Astrocyte (in vitro differentiated cells and primary cell): ENCODE measurements around the gene NCAPD2. TPM values are rescaled to one million over a fixed set of nuclear protein-coding genes. Genes with fewer than 3 reads are reported as not detected.

Source experiments
- DNase-seq: peaks from one replicate; pipeline ENCODE4 v3.0.0-alpha.2; 2010; ENCODE audit warnings: low read depth
- FAIRE-seq: peaks from 2 replicates; lab custom pipeline; 2011; peaks lifted over from hg19 to GRCh38; lab: Jason Lieb, UNC
- H2AFZ ChIP-seq: 2 replicates; pipeline ENCODE4 v1.6.0; 2012; ENCODE audit warnings: low read depth, low read length, inconsistent platforms
- H3K27ac ChIP-seq: 2 replicates; pipeline ENCODE4 v1.5.1; 2011; ENCODE audit warnings: low read depth, low read length, inconsistent platforms
- H3K27me3 ChIP-seq: 2 replicates; pipeline ENCODE4 v1.6.0; 2011; ENCODE audit warnings: low read length, inconsistent platforms; ENCODE audit not compliant: insufficient read depth
- H3K36me3 ChIP-seq: 2 replicates; pipeline ENCODE4 v1.5.1; 2011; ENCODE audit warnings: low read length, inconsistent platforms; ENCODE audit not compliant: insufficient read depth
- H3K4me1 ChIP-seq: 2 replicates; pipeline ENCODE4 v1.5.1; 2011; ENCODE audit warnings: low read length, inconsistent platforms; ENCODE audit not compliant: insufficient read depth
- H3K4me2 ChIP-seq: 2 replicates; pipeline ENCODE4 v1.6.0; 2012; ENCODE audit warnings: low read length, inconsistent platforms
- H3K4me3 ChIP-seq: 2 replicates; pipeline ENCODE4 v1.5.1; 2011; ENCODE audit warnings: low read depth, mild to moderate bottlenecking, low read length, inconsistent platforms; ENCODE audit not compliant: insufficient read depth
- H3K79me2 ChIP-seq: 2 replicates; pipeline ENCODE4 v1.6.0; 2012; ENCODE audit warnings: mild to moderate bottlenecking, low read length, inconsistent platforms; ENCODE audit not compliant: insufficient read depth
- H3K9ac ChIP-seq: 2 replicates; pipeline ENCODE4 v1.6.0; 2012; ENCODE audit warnings: mild to moderate bottlenecking, low read length, inconsistent platforms
- H3K9me3 ChIP-seq: 2 replicates; pipeline ENCODE4 v1.5.1; 2012; ENCODE audit warnings: low read depth, mild to moderate bottlenecking, low read length, inconsistent platforms; ENCODE audit not compliant: insufficient read depth
- H4K20me1 ChIP-seq: 2 replicates; pipeline ENCODE4 v1.6.0; 2012; ENCODE audit warnings: low read length, inconsistent platforms; ENCODE audit not compliant: insufficient read depth
- H3K27ac Mint-ChIP-seq: one replicate; pipeline ENCODE4 v1.8.0; 2021; ENCODE audit warnings: mild to moderate bottlenecking, mixed read lengths; ENCODE audit not compliant: unreplicated experiment
- H3K27me3 Mint-ChIP-seq: one replicate; pipeline ENCODE4 v1.8.0; 2021; ENCODE audit warnings: low read depth, mixed read lengths; ENCODE audit not compliant: unreplicated experiment
- H3K36me3 Mint-ChIP-seq: one replicate; pipeline ENCODE4 v1.8.0; 2021; ENCODE audit warnings: low read depth, mixed read lengths; ENCODE audit not compliant: unreplicated experiment
- H3K4me1 Mint-ChIP-seq: one replicate; pipeline ENCODE4 v1.8.0; 2021; ENCODE audit warnings: low read depth, mixed read lengths; ENCODE audit not compliant: unreplicated experiment
- H3K4me3 Mint-ChIP-seq: one replicate; pipeline ENCODE4 v1.8.0; 2021; ENCODE audit warnings: mild to moderate bottlenecking, moderate library complexity, mixed read lengths; ENCODE audit not compliant: unreplicated experiment
- H3K9me3 Mint-ChIP-seq: one replicate; pipeline ENCODE4 v1.8.0; 2021; ENCODE audit warnings: mild to moderate bottlenecking, mixed read lengths; ENCODE audit not compliant: unreplicated experiment
- CTCF ChIP-seq: IDR thresholded peaks from 2 replicates; pipeline ENCODE4 v1.5.1; 2011; ENCODE audit warnings: low read depth, mild to moderate bottlenecking, inconsistent platforms, low read length, moderate library complexity; ENCODE audit not compliant: insufficient read depth
- EZH2 ChIP-seq: IDR thresholded peaks from 2 replicates; pipeline ENCODE4 v1.6.1; 2012; ENCODE audit warnings: mild to moderate bottlenecking, low read length, inconsistent platforms; ENCODE audit not compliant: insufficient read depth
- total RNA-seq: library from RNA; stranded (reverse); gene quantifications from 2 replicates; pipeline ENCODE4 v1.2.1, GENCODE V29; 2021

NCAPD2 gene
- total RNA-seq, 1 donor from 2014 or later = 18.6 TPM

- DNase-seq (no peak), FAIRE-seq (no peak)
- no peak for TF ChIP-seq EZH2
- no peak for TF ChIP-seq CTCF
- H3K4me3 Mint-ChIP-seq = no peak overlapping the region
- no peak overlapping the region for H3K4me2 ChIP-seq
- H3K27me3 ChIP-seq = no peaks in the 10 kb centered on the region
- H3K4me1 Mint-ChIP-seq = peaks cover 9% of the 10 kb centered on the region
- no peaks in the 10 kb centered on the region for H4K20me1 ChIP-seq
- H3K36me3 ChIP-seq = peaks cover 80% of the 10 kb centered on the region
- no peak overlapping the region for H2AFZ ChIP-seq
- H3K9me3 Mint-ChIP-seq = no peaks in the 10 kb centered on the region
- no peaks in the 10 kb centered on the region for H3K4me1 ChIP-seq
- no peak overlapping the region for H3K4me3 ChIP-seq
- peaks cover 42% of the 10 kb centered on the region for H3K36me3 Mint-ChIP-seq
- H3K9me3 ChIP-seq = no peaks in the 10 kb centered on the region
- no peaks in the 10 kb centered on the region for H3K79me2 ChIP-seq
- H3K9ac ChIP-seq = no peak overlapping the region
- no peak overlapping the region for H3K27ac ChIP-seq
- H3K27me3 Mint-ChIP-seq = no peaks in the 10 kb centered on the region
- H3K27ac Mint-ChIP-seq = no peak overlapping the region
These were observed 30.7 kb downstream of the NCAPD2 start for GRCh38 chr12:6524648-6525047.

GRCh38 chr12:6526201-6526600, 32.3 kb downstream of the NCAPD2 start:
- Histone ChIP-seq H3K27ac (no peak overlapping the region), H3K27me3 (no peaks in the 10 kb centered on the region), H3K9ac (no peak overlapping the region), H2AFZ (no peak overlapping the region), H3K4me1 (no peaks in the 10 kb centered on the region), H3K79me2 (no peaks in the 10 kb centered on the region), H3K4me3 (no peak overlapping the region), H3K4me2 (no peak overlapping the region), H3K36me3 (peaks cover 82% of the 10 kb centered on the region), H3K9me3 (no peaks in the 10 kb centered on the region), H4K20me1 (no peaks in the 10 kb centered on the region)
- Mint-ChIP-seq H3K4me1 (peaks cover 12% of the 10 kb centered on the region), H3K4me3 (no peak overlapping the region), H3K9me3 (no peaks in the 10 kb centered on the region), H3K27me3 (no peaks in the 10 kb centered on the region), H3K27ac (no peak overlapping the region), H3K36me3 (peaks cover 38% of the 10 kb centered on the region)
- FAIRE-seq = no peak
- TF ChIP-seq EZH2 (no peak), CTCF (no peak)
- no peak for DNase-seq

- peaks cover 4% of the 10 kb centered on the region for H3K4me1 ChIP-seq
- TF ChIP-seq CTCF (no peak), EZH2 (no peak)
- H3K9me3 ChIP-seq = no peaks in the 10 kb centered on the region
- H3K27ac Mint-ChIP-seq = no peak overlapping the region
- no peak overlapping the region for H3K4me2 ChIP-seq
- peaks cover 76% of the 10 kb centered on the region for H3K36me3 ChIP-seq
- H3K4me1 Mint-ChIP-seq = peaks cover 15% of the 10 kb centered on the region
- H2AFZ ChIP-seq = no peak overlapping the region
- no peaks in the 10 kb centered on the region for H3K27me3 ChIP-seq
- DNase-seq (no peak), FAIRE-seq (no peak)
- H3K36me3 Mint-ChIP-seq = peaks cover 36% of the 10 kb centered on the region
- no peaks in the 10 kb centered on the region for H3K79me2 ChIP-seq
- no peak overlapping the region for H3K4me3 ChIP-seq
- no peaks in the 10 kb centered on the region for H3K27me3 Mint-ChIP-seq
- no peak overlapping the region for H3K4me3 Mint-ChIP-seq
- H3K9ac ChIP-seq = no peak overlapping the region
- H4K20me1 ChIP-seq = no peaks in the 10 kb centered on the region
- no peak overlapping the region for H3K27ac ChIP-seq
- H3K9me3 Mint-ChIP-seq = no peaks in the 10 kb centered on the region
These were observed 33.0 kb downstream of the NCAPD2 start for GRCh38 chr12:6526766-6527525.
